HG02852 (cell line): ENCODE results near the gene WIF1.

ENCODE experiments used
- ATAC-seq: cut with Tn5 transposase; IDR thresholded peaks from one replicate; pipeline ENCODE4 v1.9.1; 2021; ENCODE audit warnings: mild to moderate bottlenecking, moderate library complexity; ENCODE audit not compliant: unreplicated experiment

The WIF1 gene

GRCh38 chr12:65123435-65124063 is 2.4 kb upstream of the WIF1 start:
- no peak for ATAC-seq

- no peak for ATAC-seq
Observed at GRCh38 chr12:65122703-65123102, 1.6 kb upstream of the WIF1 start.

- ATAC-seq: no peak
Observed at GRCh38 chr12:65121956-65122469, 908 bp upstream of the WIF1 start.

- no peak for ATAC-seq
Observed at GRCh38 chr12:65119063-65119462, 2.0 kb downstream of the WIF1 start.

GRCh38 chr12:65113621-65114035 is 7.5 kb downstream of the WIF1 start:
- no peak for ATAC-seq

- no peak for ATAC-seq
Observed at GRCh38 chr12:65106948-65107347, 14.2 kb downstream of the WIF1 start.

DNA sequence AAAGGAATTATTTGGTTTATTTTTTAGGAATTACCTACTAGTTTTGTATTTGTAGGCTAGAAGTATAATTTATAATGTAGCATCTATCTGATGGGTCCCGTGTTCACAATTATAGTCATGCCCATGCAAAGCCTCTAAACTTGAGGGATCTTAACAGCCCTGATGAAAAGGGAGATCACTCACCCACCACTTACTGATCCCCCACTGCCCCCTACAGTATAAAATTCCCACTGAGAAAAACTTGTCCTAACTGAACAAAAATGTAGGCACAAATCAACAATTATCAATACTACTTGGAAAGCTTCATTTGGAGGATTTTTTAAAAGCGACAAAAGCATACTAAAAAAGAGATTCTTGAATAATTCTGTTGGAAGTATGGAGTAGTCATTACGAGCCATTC is 21.0 kb downstream of the WIF1 start:
- ATAC-seq: no peak

DNA sequence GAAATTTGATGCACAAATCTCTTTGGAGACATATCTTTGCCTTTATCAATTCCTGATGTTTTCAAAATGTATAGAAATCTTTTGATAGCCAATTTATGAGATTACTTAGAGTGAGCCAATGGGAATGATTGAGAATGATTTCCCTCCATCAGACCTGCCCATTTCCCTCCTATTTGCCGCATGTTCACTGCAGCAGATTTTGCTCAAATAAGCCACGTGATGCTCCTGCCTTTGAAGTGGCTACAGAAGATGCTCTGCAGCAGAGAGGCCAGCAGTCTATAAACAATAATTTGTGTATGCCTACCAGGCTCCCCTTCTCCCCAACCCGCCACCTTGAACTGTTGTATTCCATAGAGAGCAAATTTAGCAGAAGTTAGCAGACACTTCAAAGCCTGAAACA is 21.9 kb downstream of the WIF1 start:
- ATAC-seq: no peak

DNA sequence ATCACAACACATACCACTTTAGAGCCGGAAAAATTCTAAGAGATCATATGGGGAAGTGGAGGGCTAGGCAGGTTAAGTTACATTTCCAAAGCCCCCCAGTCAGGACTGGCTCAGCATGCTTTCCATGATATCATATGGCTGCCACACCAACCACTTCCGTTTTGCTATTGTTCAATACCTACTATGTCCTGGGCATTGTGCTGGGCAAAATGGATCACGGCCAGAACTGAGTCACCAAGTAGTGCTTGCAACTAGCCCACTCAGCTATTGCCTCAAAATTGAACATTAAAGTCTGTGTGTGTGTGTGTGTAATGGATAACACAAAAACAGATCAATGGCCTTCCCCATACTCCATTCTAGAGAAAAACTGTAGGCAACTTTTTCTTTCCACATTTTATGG is 22.7 kb downstream of the WIF1 start:
- no peak for ATAC-seq

- ATAC-seq: no peak
Observed at GRCh38 chr12:65094722-65095121, 26.4 kb downstream of the WIF1 start.

DNA sequence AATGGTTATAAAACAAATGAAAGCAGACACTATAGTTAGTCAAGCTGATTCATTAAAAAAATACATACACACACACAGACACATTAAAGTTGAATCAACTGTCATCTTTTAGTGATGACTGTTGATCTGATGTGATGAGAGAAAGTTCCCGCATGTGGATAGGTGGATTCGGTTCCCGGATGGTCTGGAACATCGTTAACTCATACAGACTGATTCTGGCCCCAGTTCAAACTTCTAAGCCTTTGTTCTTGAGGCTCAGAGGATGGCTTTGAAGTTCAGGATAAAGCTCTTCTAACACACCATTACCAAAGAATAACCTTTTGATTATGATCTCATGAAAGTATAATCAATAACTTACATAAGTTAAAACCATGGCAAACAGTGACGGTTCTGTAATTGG is 27.5 kb downstream of the WIF1 start:
- no peak for ATAC-seq

DNA sequence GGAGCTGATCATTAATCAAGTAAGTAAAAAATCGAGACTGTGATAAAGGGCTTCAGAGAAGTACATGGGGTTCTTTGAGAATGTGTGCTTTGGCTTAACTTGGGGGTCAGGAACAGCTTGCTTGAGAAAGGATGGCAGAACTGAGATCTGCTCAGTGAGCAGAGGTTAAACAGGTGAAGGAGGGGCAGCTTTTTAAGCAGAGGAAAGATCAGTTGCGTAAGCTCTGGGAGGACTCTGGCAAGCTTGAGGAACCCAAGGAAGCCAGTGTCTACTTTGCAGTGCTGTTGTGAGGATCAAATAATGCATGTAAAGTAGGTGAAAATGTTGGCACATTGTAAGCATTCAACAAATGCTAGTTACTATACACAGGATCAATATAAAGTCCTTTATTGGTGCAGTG is 30.6 kb downstream of the WIF1 start:
- no peak for ATAC-seq

- ATAC-seq: no peak
Observed at GRCh38 chr12:65086236-65086635, 34.9 kb downstream of the WIF1 start.

GRCh38 chr12:65084579-65084978 is 36.5 kb downstream of the WIF1 start:
- ATAC-seq: no peak

DNA sequence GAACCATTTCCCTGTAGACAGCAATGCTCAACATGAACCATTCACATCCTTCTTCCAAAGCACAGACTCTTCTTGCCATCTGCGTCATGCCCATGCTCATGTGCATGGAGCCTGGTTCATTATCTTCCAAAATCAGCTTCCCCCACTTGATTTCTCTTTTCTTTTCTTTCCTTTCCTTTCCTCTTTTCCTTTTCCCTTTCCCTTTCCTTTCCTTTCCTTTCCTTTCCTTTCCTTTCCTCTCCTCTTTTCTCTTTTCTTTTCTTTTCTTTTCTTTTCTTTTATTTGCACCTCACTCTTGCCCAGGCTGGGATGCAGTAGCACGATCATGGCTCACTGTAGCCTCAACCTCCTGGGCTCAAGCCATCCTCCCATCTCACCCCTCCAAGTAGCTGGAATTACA is 37.5 kb downstream of the WIF1 start:
- no peak for ATAC-seq

DNA sequence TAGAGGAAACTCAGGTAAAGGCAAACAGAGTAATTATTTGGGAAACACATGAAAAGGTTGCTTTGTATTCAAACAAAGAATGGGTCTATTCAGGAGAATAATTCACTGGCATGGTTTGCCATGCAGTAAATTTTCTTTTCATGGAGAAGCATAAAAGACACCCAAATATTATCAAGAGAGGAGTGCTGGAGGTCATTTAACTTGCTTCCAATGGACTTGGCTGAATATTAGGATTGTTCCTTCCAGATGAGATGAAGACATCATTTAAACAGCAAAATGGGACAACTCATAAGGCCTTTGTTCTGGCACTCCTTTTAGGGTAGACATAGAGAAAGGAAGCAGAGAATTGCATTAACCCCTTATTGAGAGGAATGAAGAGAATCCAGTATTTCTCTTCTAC is 38.7 kb downstream of the WIF1 start:
- ATAC-seq: no peak

- ATAC-seq: no peak
Observed at GRCh38 chr12:65081496-65081895, 39.6 kb downstream of the WIF1 start.

GRCh38 chr12:65074932-65075331 is 46.2 kb downstream of the WIF1 start:
- no peak for ATAC-seq

DNA sequence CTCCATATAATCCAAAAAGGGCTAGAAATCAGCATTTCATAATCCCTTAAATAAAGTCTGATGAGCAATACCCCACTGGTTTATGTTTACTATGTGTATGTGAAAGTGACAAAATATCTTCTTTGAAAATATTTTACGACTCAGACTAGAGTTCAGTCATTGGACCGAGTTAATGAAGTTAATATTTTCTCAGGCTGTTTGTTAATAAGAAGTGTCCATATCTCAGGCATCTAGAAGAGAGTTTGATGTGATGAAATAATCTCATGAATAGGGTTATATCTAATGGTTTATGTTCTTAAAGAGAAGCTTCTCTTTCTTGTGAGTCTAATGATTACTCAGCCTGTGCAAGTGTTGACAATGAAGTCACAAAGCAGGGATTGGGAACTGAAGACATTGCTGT is 51.8 kb downstream of the WIF1 start:
- ATAC-seq: no peak

- no peak for ATAC-seq
Observed at GRCh38 chr12:65067383-65067782, 53.7 kb downstream of the WIF1 start.

GRCh38 chr12:65055859-65056258 is 65.2 kb downstream of the WIF1 start:
- ATAC-seq: no peak

- ATAC-seq: no peak
Observed at GRCh38 chr12:65051218-65051617, 69.9 kb downstream of the WIF1 start.

DNA sequence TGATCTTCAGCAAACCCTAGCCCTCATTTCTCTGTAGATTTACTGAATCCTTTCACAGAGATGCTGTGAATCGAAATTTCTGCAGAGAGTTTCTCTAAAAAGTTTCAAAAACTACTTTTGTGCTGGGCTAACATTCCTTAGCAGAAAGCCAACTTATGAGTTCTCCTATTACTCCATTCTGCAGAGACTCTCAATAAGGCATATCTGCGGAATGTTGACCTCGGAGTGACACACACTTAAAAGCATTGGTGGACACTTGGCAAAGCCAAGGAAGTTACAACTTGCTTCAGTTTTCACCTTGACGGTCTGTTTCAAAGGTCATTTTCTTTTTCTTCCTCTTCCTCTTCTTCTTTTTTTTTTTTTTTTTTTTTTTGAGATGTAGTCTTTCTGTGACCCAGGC is 75.8 kb downstream of the WIF1 start:
- no peak for ATAC-seq
